Right kidney (tissue), 1 donor: Measurements from ENCODE around the gene TBCC.
"Not testable (repeated sequence)": the region's sequence is repeated elsewhere in the genome, so short reads cannot be mapped to it uniquely, and the experiment has no call there.

Source experiments
- DNase-seq: peaks from one replicate; pipeline ENCODE4 v3.0.0-alpha.2; 2016

Gene TBCC

GRCh38 chr6:42735976-42736375, 9.9 kb downstream of the TBCC start:
- DNase-seq = no peak

DNA sequence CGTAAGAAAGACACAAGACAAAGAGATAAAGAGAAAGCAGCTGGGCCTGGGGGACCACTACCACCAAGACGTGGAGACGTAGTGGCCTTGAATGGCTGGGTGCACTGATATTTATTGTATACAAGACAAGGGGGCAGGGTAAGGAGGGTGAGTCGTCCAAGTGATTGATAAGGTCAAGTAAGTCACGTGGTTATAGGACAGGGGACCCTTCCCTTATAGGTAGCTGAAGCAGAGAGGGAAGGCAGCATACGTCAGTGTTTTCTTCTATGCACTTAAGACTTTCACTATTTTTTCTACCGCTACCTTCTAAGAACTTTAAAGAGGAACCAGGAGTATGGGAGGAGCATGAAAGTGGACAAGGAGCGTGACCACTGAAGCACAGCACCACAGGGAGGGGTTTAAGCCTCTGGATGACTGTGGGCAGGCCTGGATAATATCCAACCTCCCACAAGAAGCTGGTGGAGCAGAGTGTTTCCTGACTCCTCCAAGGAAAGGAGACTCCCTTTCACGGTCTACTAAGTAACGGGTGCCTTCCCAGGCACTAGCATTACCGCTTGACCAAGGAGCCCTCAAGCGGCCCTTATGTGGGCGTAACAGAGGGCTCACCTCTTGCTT, 11.9 kb downstream of the TBCC start:
- peak; percentile 21 for DNase-seq

- DNase-seq = no peak
Measured at GRCh38 chr6:42729731-42730130, 16.2 kb downstream of the TBCC start.

GRCh38 chr6:42727627-42728026, 18.3 kb downstream of the TBCC start:
- DNase-seq = no peak

DNA sequence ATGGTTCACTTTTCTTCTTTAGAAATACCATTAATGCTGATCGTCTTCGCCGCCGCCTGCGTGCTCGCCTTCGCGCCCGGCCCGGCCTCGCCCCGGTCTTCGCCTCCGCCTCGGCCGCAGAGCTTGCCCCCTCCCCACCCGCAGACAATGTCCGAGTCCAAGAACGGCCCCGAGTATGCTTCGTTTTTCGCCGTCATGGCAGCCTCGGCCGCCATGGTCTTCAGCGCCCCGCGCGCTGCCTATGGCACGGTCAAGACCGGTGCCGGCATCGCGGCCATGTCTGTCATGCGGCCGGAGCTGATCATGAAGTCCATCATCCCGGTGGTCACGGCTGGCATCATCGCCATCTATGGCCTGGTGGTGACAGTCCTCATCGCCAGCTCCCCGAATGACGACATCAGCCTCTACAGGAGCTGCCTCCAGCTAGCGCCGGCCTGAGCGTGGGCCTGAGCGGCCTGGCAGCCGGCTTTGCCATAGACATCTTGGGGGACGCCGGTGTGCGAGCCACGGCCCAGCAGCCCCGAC, 18.8 kb downstream of the TBCC start:
- DNase-seq = peak; percentile 85

- DNase-seq = peak; percentile 84
Measured at GRCh38 chr6:42726485-42727086, 19.3 kb downstream of the TBCC start.

DNA sequence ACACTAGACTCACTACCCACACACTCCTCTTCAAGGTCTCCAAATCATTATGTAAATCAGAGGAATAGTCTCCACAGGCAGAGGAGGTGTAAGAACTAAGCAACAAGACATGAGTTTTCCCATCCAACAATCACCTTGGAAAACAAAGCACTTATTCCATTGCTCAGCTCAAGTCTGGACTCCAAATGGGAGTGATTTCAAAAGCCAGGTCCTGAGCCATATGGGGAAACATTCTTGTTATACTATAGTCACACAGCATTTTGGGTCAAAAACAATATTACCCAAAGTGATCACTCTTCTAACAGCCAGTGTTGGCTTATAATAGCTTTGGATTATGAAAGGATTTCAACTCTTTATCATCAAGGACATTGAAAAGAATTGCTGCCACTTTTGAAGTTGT, 19.9 kb downstream of the TBCC start:
- DNase-seq = no peak

DNA sequence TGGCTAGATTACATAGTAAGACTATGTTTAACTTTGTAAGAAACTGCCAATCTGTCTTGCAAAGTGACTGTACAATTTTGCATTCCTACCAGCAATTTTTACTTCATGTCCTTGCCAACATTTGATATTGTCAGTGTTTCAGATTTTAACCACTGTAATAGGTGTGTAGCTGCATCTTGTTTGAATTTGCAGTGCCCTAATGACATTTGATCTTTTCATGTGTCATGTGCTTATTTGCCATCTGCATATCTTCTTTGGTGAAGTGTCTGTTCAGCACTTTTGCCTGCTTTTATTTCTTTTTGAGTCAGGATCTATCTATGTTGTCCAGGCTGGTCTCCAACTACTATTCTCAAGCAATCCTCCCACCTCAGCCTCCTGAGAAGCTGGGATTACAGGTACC, 21.1 kb downstream of the TBCC start:
- no peak for DNase-seq

DNA sequence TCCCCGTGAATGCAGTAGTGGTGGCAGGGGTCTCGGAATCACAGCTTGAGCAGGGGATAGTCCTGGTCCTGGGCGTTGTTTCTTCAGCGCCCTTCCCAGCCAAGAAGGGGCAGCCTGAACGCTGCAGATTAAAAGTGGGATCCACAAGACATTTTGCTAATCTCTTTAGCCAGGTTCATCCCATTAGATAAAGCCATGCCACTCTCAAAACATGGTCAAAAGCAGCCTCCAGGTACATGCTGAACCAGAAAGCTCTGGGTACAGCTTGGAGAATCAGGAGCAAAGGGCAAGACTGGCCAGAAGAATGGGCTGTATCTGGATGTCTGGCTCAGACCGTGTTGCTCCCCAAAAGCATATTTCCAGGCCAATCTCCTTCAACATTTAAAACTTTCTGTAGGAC, 23.4 kb downstream of the TBCC start, which contains the start of gene PRPH2:
PRPH2 (minus strand) TSS at position 101 of the 400 bp plus-strand sequence. CDS start 263 bp downstream, outside the sequence.
- no peak for DNase-seq

DNA sequence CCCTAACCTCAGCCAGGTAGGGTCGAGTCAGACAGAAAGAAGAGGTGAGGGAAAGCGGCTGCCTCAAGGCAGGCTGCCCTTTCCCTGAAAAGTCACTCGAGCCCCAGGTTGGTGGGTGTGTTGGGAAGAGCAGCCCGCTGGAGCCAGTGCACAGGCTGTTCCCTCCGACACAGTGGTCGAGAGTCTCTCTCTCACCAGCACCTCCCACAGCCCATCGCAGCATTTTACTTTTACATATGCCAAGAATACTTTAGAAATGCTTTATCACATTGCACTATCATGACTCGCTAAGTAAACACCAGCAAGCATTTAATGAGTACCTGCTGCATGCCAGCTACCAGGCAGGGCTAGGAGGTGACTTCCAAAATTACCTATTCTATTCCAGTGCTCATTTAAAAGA, 25.2 kb downstream of the TBCC start:
- no peak for DNase-seq

DNA sequence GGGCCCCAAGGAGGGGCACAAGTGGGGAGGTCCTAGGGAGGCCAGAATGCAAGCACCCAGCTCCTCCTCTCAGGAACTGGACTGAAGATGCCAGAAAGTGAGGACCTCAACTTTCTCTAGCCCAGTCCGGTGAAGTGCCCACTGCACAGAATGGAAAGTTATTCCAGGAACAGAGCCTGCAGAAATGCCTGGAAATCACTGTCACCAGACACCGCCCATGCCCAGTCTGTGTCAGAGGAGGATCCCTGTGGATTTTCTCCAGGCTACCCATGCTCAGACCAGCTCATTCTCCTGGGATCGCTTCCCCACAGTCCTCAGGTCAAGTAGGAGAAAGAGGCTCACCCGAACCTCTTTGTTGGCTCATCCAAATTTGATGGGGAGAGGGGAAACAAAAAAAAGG, 30.0 kb downstream of the TBCC start:
- DNase-seq = no peak

- DNase-seq = no peak
Measured at GRCh38 chr6:42714098-42714761, 31.7 kb downstream of the TBCC start.

- DNase-seq = no peak
Measured at GRCh38 chr6:42711930-42712329, 34.0 kb downstream of the TBCC start.

- peak; percentile 13 for DNase-seq
Measured at GRCh38 chr6:42710316-42710715, 35.6 kb downstream of the TBCC start.

DNA sequence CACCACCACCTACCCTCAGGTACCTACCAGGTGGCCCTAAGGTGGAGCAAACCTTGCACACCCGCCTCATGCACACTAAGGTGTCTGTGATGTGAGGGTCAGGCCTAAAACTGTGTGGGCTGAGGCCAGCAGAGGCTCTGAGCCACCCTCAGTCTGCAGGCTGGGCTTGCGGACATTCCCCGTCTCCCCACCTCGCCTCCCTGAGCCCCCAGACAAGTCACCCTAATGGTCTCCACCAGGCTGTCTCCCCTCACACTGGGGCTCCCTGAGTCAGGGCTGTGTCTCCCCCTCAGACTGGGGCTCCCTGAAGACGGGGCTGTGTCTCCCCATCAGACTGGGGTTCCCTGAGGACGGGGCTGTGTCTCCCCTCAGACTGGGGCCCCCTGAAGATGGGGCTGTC, 36.0 kb downstream of the TBCC start:
- DNase-seq = no peak

- no peak for DNase-seq
Measured at GRCh38 chr6:42708096-42708495, 37.8 kb downstream of the TBCC start.

GRCh38 chr6:42707595-42707994, 38.3 kb downstream of the TBCC start:
- no peak for DNase-seq

GRCh38 chr6:42704937-42705374, 40.9 kb downstream of the TBCC start:
- DNase-seq = no peak

- DNase-seq = peak; percentile 45
Measured at GRCh38 chr6:42704251-42704936, 41.5 kb downstream of the TBCC start.

- DNase-seq = not testable (repeated sequence)
Measured at GRCh38 chr6:42702786-42703185, 43.1 kb downstream of the TBCC start.

DNA sequence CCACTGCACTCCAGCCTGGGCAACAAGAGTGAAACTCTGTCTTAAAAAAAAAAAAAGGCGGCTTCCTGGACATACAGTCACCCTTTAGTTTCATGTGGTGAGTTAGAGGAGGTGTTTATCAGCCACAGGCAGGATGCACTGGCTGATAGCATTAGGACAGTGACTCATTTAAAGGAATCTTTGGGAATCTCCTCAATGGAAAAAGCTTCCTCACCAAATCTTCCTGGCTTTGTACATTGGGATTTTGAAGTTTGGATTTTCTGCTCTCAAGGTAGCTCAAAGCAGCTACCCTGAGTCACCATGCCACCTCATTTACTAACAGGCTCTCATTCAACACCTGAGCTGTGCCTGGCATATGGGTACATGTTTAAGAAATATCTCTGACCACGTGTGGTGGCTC, 43.7 kb downstream of the TBCC start:
- no peak for DNase-seq

GRCh38 chr6:42698217-42698616, 47.7 kb downstream of the TBCC start:
- DNase-seq = no peak

- DNase-seq = no peak
Measured at GRCh38 chr6:42697268-42697655, 48.6 kb downstream of the TBCC start.
